GM19193 (cell line): ENCODE measurements around the gene MS4A7.

Experiments used
- POLR2A ChIP-seq: IDR thresholded peaks from 4 replicates; pipeline ENCODE4 v1.6.1; 2011; ENCODE audit not compliant: insufficient read depth, insufficient read length; ENCODE audit errors: extremely low read depth

MS4A7 gene

GRCh38 chr11:60378354-60378753, at the start of gene MS4A7:
TSS of gene MS4A7 (plus strand) at chr11:60378532. CDS start at chr11:60383142, 4,610 bp downstream.
- TF ChIP-seq POLR2A: peak; percentile 35

- TF ChIP-seq POLR2A: no peak
Observed at GRCh38 chr11:60332846-60333245, 45.5 kb upstream of the MS4A7 start.

- no peak for TF ChIP-seq POLR2A
Observed at GRCh38 chr11:60334005-60334620, 44.2 kb upstream of the MS4A7 start.

- TF ChIP-seq POLR2A: no peak
Observed at GRCh38 chr11:60336767-60337391, 41.5 kb upstream of the MS4A7 start.

- TF ChIP-seq POLR2A: no peak
Observed at GRCh38 chr11:60338053-60338452, 40.3 kb upstream of the MS4A7 start.

- TF ChIP-seq POLR2A: no peak
Observed at GRCh38 chr11:60339356-60339755, 39.0 kb upstream of the MS4A7 start.

GRCh38 chr11:60343094-60343704, 35.1 kb upstream of the MS4A7 start:
- TF ChIP-seq POLR2A: no peak

GRCh38 chr11:60344146-60344545, 34.2 kb upstream of the MS4A7 start:
- TF ChIP-seq POLR2A: no peak

GRCh38 chr11:60345489-60345888, 32.8 kb upstream of the MS4A7 start:
- TF ChIP-seq POLR2A: no peak

GRCh38 chr11:60347084-60347797, 31.1 kb upstream of the MS4A7 start:
- TF ChIP-seq POLR2A: no peak

- TF ChIP-seq POLR2A: no peak
Observed at GRCh38 chr11:60348116-60348515, 30.2 kb upstream of the MS4A7 start.

- TF ChIP-seq POLR2A: no peak
Observed at GRCh38 chr11:60349990-60350389, 28.3 kb upstream of the MS4A7 start.

- no peak for TF ChIP-seq POLR2A
Observed at GRCh38 chr11:60357771-60358170, 20.6 kb upstream of the MS4A7 start.

- no peak for TF ChIP-seq POLR2A
Observed at GRCh38 chr11:60360621-60361020, 17.7 kb upstream of the MS4A7 start.

GRCh38 chr11:60362241-60362640, 16.1 kb upstream of the MS4A7 start:
- TF ChIP-seq POLR2A: no peak
